G401 (cell line): ENCODE measurements around the gene LPIN3. TPM values are rescaled to one million over a fixed set of nuclear protein-coding genes. Genes with fewer than 3 reads are reported as not detected.

Source experiments
- DNase-seq: peaks from one replicate; pipeline ENCODE4 v3.0.0-alpha.2; 2015; ENCODE audit warnings: low spot score
- in situ Hi-C: cut with HindIII; loops from 2 replicates; pipeline ENCODE4 v1.10.0; 2016; ENCODE audit warnings: low sequenced_read_pairs, mixed read lengths
- total RNA-seq: library from RNA; depleted of rRNA; stranded (reverse); fragments of >200 nt; shearing (Covaris generic); gene quantifications from 2 replicates; pipeline ENCODE4 v1.2.3, GENCODE V29; 2014

The LPIN3 gene
- total RNA-seq, 1 experiment from 2014 or later: 10.8 TPM

GRCh38 chr20:41379551-41379950, 38.9 kb downstream of the LPIN3 start:
- in situ Hi-C loops: no loop called here
- no peak for DNase-seq

- DNase-seq: no peak
- in situ Hi-C loops: no loop called here
Measured at GRCh38 chr20:41380551-41381193, 40.1 kb downstream of the LPIN3 start.

GRCh38 chr20:41382791-41383305, 42.2 kb downstream of the LPIN3 start:
- no peak for DNase-seq
- in situ Hi-C loops: no loop called here

GRCh38 chr20:41386502-41387427, 46.1 kb downstream of the LPIN3 start:
- in situ Hi-C loops: no loop called here
- DNase-seq: no peak

- in situ Hi-C loops: no loop called here
- DNase-seq: no peak
Measured at GRCh38 chr20:41387444-41387851, 46.8 kb downstream of the LPIN3 start.

GRCh38 chr20:41390889-41391288, 50.3 kb downstream of the LPIN3 start:
- no peak for DNase-seq
- in situ Hi-C loops: no loop called here

GRCh38 chr20:41391587-41392001, 51.0 kb downstream of the LPIN3 start:
- in situ Hi-C loops: no loop called here
- DNase-seq: no peak

GRCh38 chr20:41392295-41392694, 51.7 kb downstream of the LPIN3 start:
- in situ Hi-C loops: no loop called here
- no peak for DNase-seq

- in situ Hi-C loops: no loop called here
- no peak for DNase-seq
Measured at GRCh38 chr20:41392871-41393704, 52.5 kb downstream of the LPIN3 start.

- no peak for DNase-seq
- in situ Hi-C loops: no loop called here
Measured at GRCh38 chr20:41393705-41394066, 53.1 kb downstream of the LPIN3 start.

GRCh38 chr20:41394081-41394480, 53.5 kb downstream of the LPIN3 start:
- no peak for DNase-seq
- in situ Hi-C loops: no loop called here

GRCh38 chr20:41394931-41395666, 54.5 kb downstream of the LPIN3 start:
- in situ Hi-C loops: no loop called here
- DNase-seq: no peak

- in situ Hi-C loops: no loop called here
- DNase-seq: no peak
Measured at GRCh38 chr20:41395667-41396664, 55.3 kb downstream of the LPIN3 start.

GRCh38 chr20:41398408-41398807, 57.8 kb downstream of the LPIN3 start:
- no peak for DNase-seq
- in situ Hi-C loops: no loop called here

- no peak for DNase-seq
- in situ Hi-C loops: no loop called here
Measured at GRCh38 chr20:41403604-41404003, 63.0 kb downstream of the LPIN3 start.

GRCh38 chr20:41405436-41405835, 64.8 kb downstream of the LPIN3 start:
- in situ Hi-C loops: no loop called here
- DNase-seq: peak; percentile 93

- in situ Hi-C loops: no loop called here
- DNase-seq: peak; percentile 26
Measured at GRCh38 chr20:41406353-41406752, 65.7 kb downstream of the LPIN3 start.
